Ureter (tissue), 1 donor: ENCODE data around the gene FAM219A. TPM values are rescaled to one million over a fixed set of nuclear protein-coding genes. Genes with fewer than 3 reads are reported as not detected.

ENCODE experiments used
- DNase-seq: peaks from one replicate; pipeline ENCODE4 v3.0.0-alpha.2; 2020; ENCODE audit warnings: low spot score
- total RNA-seq: library from RNA; stranded (reverse); gene quantifications from one replicate; pipeline ENCODE4 v1.2.4, GENCODE V29; 2023
- donor health status: DM: yes; HTN: yes; CAD: no.

Gene FAM219A
- 22.3 TPM for total RNA-seq

- DNase-seq = peak; percentile 99
These were observed at the start of gene FAM219A, which contains the start of gene DNAI1 for GRCh38 chr9:34458013-34458958. FAM219A (minus strand) TSS chr9:34458570; CDS start chr9:34458263, 307 bp downstream. DNAI1 (plus strand) TSS chr9:34458805; CDS start chr9:34459006, 201 bp downstream.

GRCh38 chr9:34507966-34508365, 49.6 kb upstream of the FAM219A start:
- DNase-seq = no peak

GRCh38 chr9:34507556-34507955, 49.2 kb upstream of the FAM219A start:
- DNase-seq = no peak

- no peak for DNase-seq
These were observed 48.3 kb upstream of the FAM219A start for GRCh38 chr9:34506623-34507022.

GRCh38 chr9:34505370-34506120, 47.2 kb upstream of the FAM219A start:
- DNase-seq = no peak

- DNase-seq = no peak
These were observed 45.0 kb upstream of the FAM219A start for GRCh38 chr9:34503406-34503805.

GRCh38 chr9:34502891-34503290, 44.5 kb upstream of the FAM219A start:
- DNase-seq = no peak

GRCh38 chr9:34502471-34502870, 44.1 kb upstream of the FAM219A start:
- DNase-seq = no peak

- peak; percentile 70 for DNase-seq
These were observed 43.6 kb upstream of the FAM219A start for GRCh38 chr9:34501889-34502425.

- DNase-seq = no peak
These were observed 43.0 kb upstream of the FAM219A start for GRCh38 chr9:34501372-34501771.

GRCh38 chr9:34500623-34501267, 42.4 kb upstream of the FAM219A start:
- DNase-seq = peak; percentile 65

- DNase-seq = no peak
These were observed 40.7 kb upstream of the FAM219A start for GRCh38 chr9:34499076-34499475.

- DNase-seq = no peak
These were observed 40.2 kb upstream of the FAM219A start for GRCh38 chr9:34498553-34498952.

- no peak for DNase-seq
These were observed 37.9 kb upstream of the FAM219A start for GRCh38 chr9:34496149-34496712.

- no peak for DNase-seq
These were observed 35.7 kb upstream of the FAM219A start for GRCh38 chr9:34493972-34494535.

GRCh38 chr9:34492051-34492450, 33.7 kb upstream of the FAM219A start:
- no peak for DNase-seq

GRCh38 chr9:34491596-34491995, 33.2 kb upstream of the FAM219A start:
- DNase-seq = no peak

- DNase-seq = no peak
These were observed 32.4 kb upstream of the FAM219A start for GRCh38 chr9:34490760-34491159.

- DNase-seq = no peak
These were observed 32.0 kb upstream of the FAM219A start for GRCh38 chr9:34490360-34490759.

GRCh38 chr9:34486572-34486971, 28.2 kb upstream of the FAM219A start:
- DNase-seq = no peak

GRCh38 chr9:34485822-34486221, 27.5 kb upstream of the FAM219A start:
- DNase-seq = no peak
